Upper lobe of left lung (tissue), 6 donors: ENCODE measurements around the gene DPYD. TPM values are rescaled to one million over a fixed set of nuclear protein-coding genes. Genes with fewer than 3 reads are reported as not detected.

Experiments
- ATAC-seq, 2 donors: fragments of 200-7000 bp; cut with Tn5 transposase; one replicate each; pipeline ENCODE4 v1.9.1; 2022; ENCODE audit warnings: mild to moderate bottlenecking in 2 of 2, moderate library complexity in 2 of 2; ENCODE audit not compliant: low FRiP score in 2 of 2
- DNase-seq, 2 donors: peaks; one replicate each; pipeline ENCODE4 v3.0.0-alpha.2; 2019 to 2020
- H3K27ac ChIP-seq, 4 donors: fragments of 200-600 bp; sonication (generic); one replicate each; pipeline ENCODE4 v1.5.1; 2016 to 2019
- H3K27me3 ChIP-seq, 4 donors: fragments of 200-600 bp; sonication (generic); one replicate each; pipeline ENCODE4 v1.5.1; 2017 to 2019
- H3K36me3 ChIP-seq, 4 donors: fragments of 200-600 bp; sonication (generic); one replicate each; pipeline ENCODE4 v1.5.1; 2016 to 2019
- H3K4me1 ChIP-seq, 4 donors: fragments of 200-600 bp; sonication (generic); one replicate each; pipeline ENCODE4 v1.5.1; 2018 to 2019
- H3K4me3 ChIP-seq, 4 donors: fragments of 200-600 bp; sonication (generic); one replicate each; pipeline ENCODE4 v1.5.1; 2017 to 2019; ENCODE audit warnings: mild to moderate bottlenecking in 2 of 4, moderate library complexity in 1 of 4
- H3K9me3 ChIP-seq, 4 donors: fragments of 200-600 bp; sonication (generic); one replicate each; pipeline ENCODE4 v1.5.1; 2018 to 2019
- CTCF ChIP-seq, 6 experiments: fragments of 450-650 bp in 4 of 6; fragments of 200-600 bp in 2 of 6; sonication (generic) in 2 of 6; IDR thresholded peaks; one replicate each; pipeline ENCODE4 v1.5.1; 2016 to 2019; ENCODE audit warnings: antibody characterized with exemption in 6 of 6
- EP300 ChIP-seq, 4 donors: sonication (generic); formaldehyde crosslinking; IDR thresholded peaks; one replicate each; pipeline ENCODE4 v1.5.1; 2017; ENCODE audit warnings: antibody characterized with exemption in 4 of 4, control low read depth in 2 of 4
- POLR2A ChIP-seq, 4 donors: fragments of 450-650 bp; IDR thresholded peaks; one replicate each; pipeline ENCODE4 v1.5.1; 2016 to 2017; ENCODE audit warnings: antibody characterized with exemption in 4 of 4, mild to moderate bottlenecking in 2 of 4
- POLR2AphosphoS5 ChIP-seq, 2 donors: sonication (generic); formaldehyde crosslinking; IDR thresholded peaks; one replicate each; pipeline ENCODE4 v1.5.1; 2017; ENCODE audit warnings: antibody characterized with exemption in 2 of 2
- WGBS, 2 donors: methylation state at CpG; one replicate each; pipeline ENCODE4 v1.1.5; 2017 to 2018; 5-methylcytosine and 5-hydroxymethylcytosine counted together
- total RNA-seq, 6 donors: library from RNA; depleted of rRNA in 4 of 6; stranded (reverse); fragments of >200 nt in 4 of 6; gene quantifications; one replicate each; pipeline versions ENCODE4 v1.1.0 to v1.2.1, GENCODE V29; 2016 to 2021
- donor health status: DM: no; HTN: no; CAD: no; lungs with moderate emphysema.
- donor health status: DM: no; HTN: yes; CAD: no; lungs with severe emphysema.

The DPYD gene
- total RNA-seq, 6 donors from 2014 or later: 60.9 to 106 (median 79.7) TPM

GRCh38 chr1:97796711-97797110 is 124.1 kb downstream of the DPYD start:
- Histone ChIP-seq H3K9me3 (no peaks in the 10 kb centered on the region), H3K4me3 (no peak overlapping the region), H3K27me3 (no peaks in the 10 kb centered on the region), H3K27ac (no peak overlapping the region), H3K4me1 (peaks cover 0 to 5% (median 0%) of the 10 kb centered on the region in 4 donors), H3K36me3 (no peaks in the 10 kb centered on the region)
- TF ChIP-seq POLR2AphosphoS5 (IDR thresholded peaks at IDR 0.05) (no peak), POLR2A (IDR thresholded peaks at IDR 0.05) (no peak), EP300 (IDR thresholded peaks at IDR 0.05) (no peak), CTCF (IDR thresholded peaks at IDR 0.05) (no peak)
- DNase-seq: no peak
- no peak for ATAC-seq
- 70 to 72% methylated on average over 2 of the region's 2 CpGs for WGBS, 2 donors

GRCh38 chr1:97792655-97793054 is 128.2 kb downstream of the DPYD start:
- Histone ChIP-seq H3K27ac (no peak overlapping the region), H3K4me1 (peaks cover 0 to 5% (median 0%) of the 10 kb centered on the region in 4 donors), H3K36me3 (no peaks in the 10 kb centered on the region), H3K27me3 (no peaks in the 10 kb centered on the region), H3K9me3 (no peaks in the 10 kb centered on the region), H3K4me3 (no peak overlapping the region)
- WGBS, 2 donors: 95 to 97% methylated on average over 4 of the region's 4 CpGs
- DNase-seq (no peak), ATAC-seq (no peak)
- TF ChIP-seq EP300 (IDR thresholded peaks at IDR 0.05) (no peak), POLR2AphosphoS5 (IDR thresholded peaks at IDR 0.05) (no peak), CTCF (IDR thresholded peaks at IDR 0.05) (no peak), POLR2A (IDR thresholded peaks at IDR 0.05) (no peak)

- TF ChIP-seq POLR2AphosphoS5 (IDR thresholded peaks at IDR 0.05): no peak
- TF ChIP-seq EP300 (IDR thresholded peaks at IDR 0.05): no peak
- TF ChIP-seq POLR2A (IDR thresholded peaks at IDR 0.05): no peak
- no peak for TF ChIP-seq CTCF (IDR thresholded peaks at IDR 0.05)
- Histone ChIP-seq H3K27ac (no peak overlapping the region), H3K4me1 (no peaks in the 10 kb centered on the region), H3K4me3 (no peak overlapping the region), H3K9me3 (no peaks in the 10 kb centered on the region), H3K36me3 (no peaks in the 10 kb centered on the region), H3K27me3 (no peaks in the 10 kb centered on the region)
- ATAC-seq: no peak
- DNase-seq: no peak
Measured at GRCh38 chr1:97791251-97791650, 129.6 kb downstream of the DPYD start.

- Histone ChIP-seq H3K4me3 (no peak overlapping the region), H3K27me3 (no peaks in the 10 kb centered on the region), H3K36me3 (no peaks in the 10 kb centered on the region), H3K4me1 (no peaks in the 10 kb centered on the region), H3K9me3 (no peaks in the 10 kb centered on the region), H3K27ac (no peak overlapping the region)
- TF ChIP-seq POLR2AphosphoS5 (IDR thresholded peaks at IDR 0.05): no peak
- no peak for TF ChIP-seq POLR2A (IDR thresholded peaks at IDR 0.05)
- no peak for TF ChIP-seq CTCF (IDR thresholded peaks at IDR 0.05)
- ATAC-seq (no peak), DNase-seq (no peak)
- WGBS, 2 donors: 63 to 66% methylated on average over 2 of the region's 2 CpGs
Measured at GRCh38 chr1:97787231-97787630, 133.6 kb downstream of the DPYD start.

- Histone ChIP-seq H3K27ac (no peak overlapping the region), H3K4me3 (no peak overlapping the region), H3K27me3 (no peaks in the 10 kb centered on the region), H3K36me3 (no peaks in the 10 kb centered on the region), H3K9me3 (no peaks in the 10 kb centered on the region), H3K4me1 (no peaks in the 10 kb centered on the region)
- TF ChIP-seq POLR2A (IDR thresholded peaks at IDR 0.05): no peak
- no peak for TF ChIP-seq EP300 (IDR thresholded peaks at IDR 0.05)
- TF ChIP-seq POLR2AphosphoS5 (IDR thresholded peaks at IDR 0.05): no peak
- no peak for TF ChIP-seq CTCF (IDR thresholded peaks at IDR 0.05)
- DNase-seq (no peak), ATAC-seq (no peak)
Measured at GRCh38 chr1:97784661-97785060, 136.2 kb downstream of the DPYD start.
